Endothelial cell of hepatic sinusoid (primary cell): ENCODE results near the gene RPUSD4.

ENCODE experiments used
- in situ Hi-C: cut with HindIII; loops from 2 replicates; pipeline ENCODE4 v1.10.0; 2017; ENCODE audit warnings: low sequenced_read_pairs

Gene RPUSD4

GRCh38 chr11:126159719-126160344, 51.6 kb downstream of the RPUSD4 start:
- in situ Hi-C loops = no loop called here

GRCh38 chr11:126158054-126158791, 53.2 kb downstream of the RPUSD4 start:
- in situ Hi-C loops = no loop called here

- in situ Hi-C loops = no loop called here
Observed at GRCh38 chr11:126157326-126158030, 54.0 kb downstream of the RPUSD4 start.

GRCh38 chr11:126156814-126157213, 54.6 kb downstream of the RPUSD4 start:
- in situ Hi-C loops = no loop called here

GRCh38 chr11:126155402-126156187, 55.9 kb downstream of the RPUSD4 start:
- in situ Hi-C loops = no loop called here

- in situ Hi-C loops = no loop called here
Observed at GRCh38 chr11:126154691-126155090, 56.8 kb downstream of the RPUSD4 start.

GRCh38 chr11:126153972-126154371, 57.5 kb downstream of the RPUSD4 start:
- in situ Hi-C loops = no loop called here

- in situ Hi-C loops = no loop called here
Observed at GRCh38 chr11:126153006-126153405, 58.4 kb downstream of the RPUSD4 start.

- in situ Hi-C loops = no loop called here
Observed at GRCh38 chr11:126152586-126152985, 58.9 kb downstream of the RPUSD4 start.

- in situ Hi-C loops = no loop called here
Observed at GRCh38 chr11:126152152-126152551, 59.3 kb downstream of the RPUSD4 start.
